Gastrocnemius medialis (tissue), 4 donors: ENCODE measurements around the gene GYS2. TPM values are rescaled to one million over a fixed set of nuclear protein-coding genes. Genes with fewer than 3 reads are reported as not detected.

Experiments
- ATAC-seq, 2 donors: fragments of 150-250 bp; one replicate each; pipeline ENCODE4 v1.9.1; 2016
- DNase-seq, 2 donors: peaks; one replicate each; pipeline ENCODE4 v3.0.0-alpha.2; 2019
- H3K27ac ChIP-seq, 4 donors: fragments of 200-600 bp; sonication (generic); 1 replicate in 1 of 4; 2 replicates in 3 of 4; pipeline ENCODE4 v1.5.1; 2016 to 2018; ENCODE audit warnings: mild to moderate bottlenecking in 2 of 4, moderate library complexity in 1 of 4
- H3K27me3 ChIP-seq, 3 donors: fragments of 200-600 bp; sonication (generic) in 2 of 3; 1 replicate in 1 of 3; 2 replicates in 2 of 3; pipeline versions ENCODE4 v1.5.1 to v1.6.0; 2016 to 2019; ENCODE audit warnings: mild to moderate bottlenecking in 1 of 3, moderate library complexity in 1 of 3
- H3K36me3 ChIP-seq, 2 donors: fragments of 200-600 bp; sonication (generic) in 1 of 2; one replicate each; pipeline ENCODE4 v1.5.1; 2017 to 2018
- H3K4me1 ChIP-seq, 2 donors: fragments of 200-600 bp; sonication (generic) in 1 of 2; one replicate each; pipeline ENCODE4 v1.5.1; 2016 to 2017; ENCODE audit warnings: mild to moderate bottlenecking in 2 of 2
- H3K4me3 ChIP-seq, 4 donors: fragments of 200-600 bp; sonication (generic) in 3 of 4; 1 replicate in 1 of 4; 2 replicates in 3 of 4; pipeline ENCODE4 v1.5.1; 2016 to 2019; ENCODE audit warnings: mild to moderate bottlenecking in 2 of 4
- H3K9me3 ChIP-seq, 3 donors: fragments of 200-600 bp; sonication (generic) in 2 of 3; 1 replicate in 1 of 3; 2 replicates in 2 of 3; pipeline ENCODE4 v1.5.1; 2016 to 2019
- CTCF ChIP-seq, 5 experiments: fragments of 450-650 bp in 3 of 5; fragments of 200-600 bp in 2 of 5; sonication (generic) in 2 of 5; IDR thresholded peaks in 4 of 5; conservative IDR thresholded peaks in 1 of 5; 1 replicate in 4 of 5; 2 replicates in 1 of 5; pipeline ENCODE4 v1.5.1; 2016 to 2019; ENCODE audit warnings: antibody characterized with exemption in 5 of 5, mild to moderate bottlenecking in 3 of 5, moderate library complexity in 3 of 5
- POLR2A ChIP-seq, 2 donors: fragments of 450-650 bp; IDR thresholded peaks; one replicate each; pipeline ENCODE4 v1.6.1; 2017; ENCODE audit warnings: antibody characterized with exemption in 2 of 2, mild to moderate bottlenecking in 2 of 2, moderate library complexity in 2 of 2
- in situ Hi-C, 4 donors: fragments of 200-750 bp; cut with MboI; loops; one replicate each; pipeline versions ENCODE4 v1.15.0 to v1.8.0; 2017; ENCODE audit warnings: low sequenced_read_pairs in 4 of 4
- intact Hi-C: fragments of 100-400 bp; cut with DNase I; formaldehyde crosslinking; loops from one replicate; pipeline ENCODE4 v1.15.1; 2023; ENCODE audit warnings: low total_unique reads
- total RNA-seq, 4 donors: library from RNA; depleted of rRNA; stranded (reverse); fragments of >200 nt; gene quantifications; one replicate each; pipeline versions ENCODE4 v1.1.0 to v1.2.3, GENCODE V29; 2016

The GYS2 gene
- total RNA-seq, 4 donors from 2014 or later: 0.11 TPM; not detected in 3

GRCh38 chr12:21583587-21583986 lies 21.1 kb downstream of the GYS2 start:
- DNase-seq (no peak), ATAC-seq (no peak)
- H3K36me3 ChIP-seq: no peaks in the 10 kb centered on the region
- H3K27ac ChIP-seq: no peak overlapping the region
- intact Hi-C loops: no loop called here
- in situ Hi-C loops: no loop called here
- H3K4me3 ChIP-seq: no peak overlapping the region
- TF ChIP-seq POLR2A (IDR thresholded peaks at IDR 0.05) (no peak), CTCF (IDR thresholded peaks at IDR 0.05 in 4 of 5, conservative IDR thresholded peaks at IDR 0.05 in 1 of 5) (no peak)
- H3K9me3 ChIP-seq: no peaks in the 10 kb centered on the region
- no peaks in the 10 kb centered on the region for H3K4me1 ChIP-seq
- H3K27me3 ChIP-seq: no peaks in the 10 kb centered on the region

GRCh38 chr12:21580748-21581516 lies 23.7 kb downstream of the GYS2 start:
- in situ Hi-C loops (no loop called here), intact Hi-C loops (no loop called here)
- no peak for TF ChIP-seq CTCF (IDR thresholded peaks at IDR 0.05 in 4 of 5, conservative IDR thresholded peaks at IDR 0.05 in 1 of 5)
- no peak for TF ChIP-seq POLR2A (IDR thresholded peaks at IDR 0.05)
- no peak for ATAC-seq
- H3K4me3 ChIP-seq: no peak overlapping the region
- DNase-seq: no peak
- H3K36me3 ChIP-seq: no peaks in the 10 kb centered on the region
- H3K4me1 ChIP-seq: no peaks in the 10 kb centered on the region
- no peaks in the 10 kb centered on the region for H3K27me3 ChIP-seq
- no peak overlapping the region for H3K27ac ChIP-seq
- H3K9me3 ChIP-seq: no peaks in the 10 kb centered on the region

- Histone ChIP-seq H3K9me3 (no peaks in the 10 kb centered on the region), H3K4me3 (no peak overlapping the region), H3K27ac (no peak overlapping the region), H3K27me3 (no peaks in the 10 kb centered on the region), H3K4me1 (no peaks in the 10 kb centered on the region), H3K36me3 (no peaks in the 10 kb centered on the region)
- in situ Hi-C loops: no loop called here
- no peak for TF ChIP-seq POLR2A (IDR thresholded peaks at IDR 0.05)
- no peak for TF ChIP-seq CTCF (IDR thresholded peaks at IDR 0.05 in 4 of 5, conservative IDR thresholded peaks at IDR 0.05 in 1 of 5)
- ATAC-seq: no peak
- no peak for DNase-seq
- intact Hi-C loops: no loop called here
Measured at GRCh38 chr12:21577516-21577915, 27.1 kb downstream of the GYS2 start.

- H3K9me3 ChIP-seq: no peaks in the 10 kb centered on the region
- no peak for ATAC-seq
- H3K4me3 ChIP-seq: no peak overlapping the region
- no peaks in the 10 kb centered on the region for H3K4me1 ChIP-seq
- no peaks in the 10 kb centered on the region for H3K36me3 ChIP-seq
- intact Hi-C loops: no loop called here
- H3K27ac ChIP-seq: no peak overlapping the region
- no peak for DNase-seq
- in situ Hi-C loops: no loop called here
- H3K27me3 ChIP-seq: no peaks in the 10 kb centered on the region
- no peak for TF ChIP-seq POLR2A (IDR thresholded peaks at IDR 0.05)
- TF ChIP-seq CTCF (IDR thresholded peaks at IDR 0.05 in 4 of 5, conservative IDR thresholded peaks at IDR 0.05 in 1 of 5): no peak
Measured at GRCh38 chr12:21576431-21576830, 28.2 kb downstream of the GYS2 start.
